Neural cell (in vitro differentiated cells): ENCODE results near the gene NR2F6. TPM values are rescaled to one million over a fixed set of nuclear protein-coding genes. Genes with fewer than 3 reads are reported as not detected.

Source experiments
- H2AFZ ChIP-seq: fragments of 200-600, 300-800 bp; sonication (generic), shearing (Covaris generic); 2 replicates; pipeline ENCODE4 v1.6.0; 2014; ENCODE audit warnings: low read depth, mild to moderate bottlenecking, antibody characterized with exemption, low read length, moderate library complexity
- H3F3A ChIP-seq: fragments of 200-600 bp; shearing (Covaris generic); 2 replicates; pipeline ENCODE4 v1.6.1; 2016; ENCODE audit warnings: mild to moderate bottlenecking, moderate library complexity, mixed read lengths, antibody characterized with exemption, low read length; ENCODE audit not compliant: insufficient read depth, poor library complexity, severe bottlenecking
- H3K27ac ChIP-seq: fragments of 200-600, 300-800 bp; sonication (generic), shearing (Covaris generic); 2 replicates; pipeline ENCODE4 v1.5.1; 2014; ENCODE audit warnings: mild to moderate bottlenecking, low read length, moderate library complexity
- H3K27me3 ChIP-seq: fragments of 300-800, 200-600 bp; sonication (generic), shearing (Covaris generic); 2 replicates; pipeline ENCODE4 v1.6.0; 2014; ENCODE audit warnings: mild to moderate bottlenecking, low read depth, low read length, moderate library complexity; ENCODE audit not compliant: insufficient read depth
- H3K36me3 ChIP-seq: fragments of 300-800, 200-600 bp; sonication (generic), shearing (Covaris generic); 2 replicates; pipeline ENCODE4 v1.5.1; 2014; ENCODE audit warnings: mild to moderate bottlenecking, antibody characterized with exemption, low read length, moderate library complexity; ENCODE audit not compliant: insufficient read depth
- H3K4me2 ChIP-seq: fragments of 300-800, 200-600 bp; sonication (generic), shearing (Covaris generic); 2 replicates; pipeline ENCODE4 v1.6.0; 2014; ENCODE audit warnings: mild to moderate bottlenecking, low read length
- H3K4me3 ChIP-seq: fragments of 300-800, 200-600 bp; sonication (generic), shearing (Covaris generic); 2 replicates; pipeline ENCODE4 v1.5.1; 2014; ENCODE audit warnings: mild to moderate bottlenecking, low read length, moderate library complexity
- H3K79me2 ChIP-seq: fragments of 200-600 bp; shearing (Covaris generic); replicated peaks from 2 replicates; pipeline ENCODE4 v1.6.0; 2014; ENCODE audit warnings: mild to moderate bottlenecking, low read length, moderate library complexity; ENCODE audit not compliant: insufficient read depth
- H3K9ac ChIP-seq: fragments of 300-800, 200-600 bp; sonication (generic), shearing (Covaris generic); 2 replicates; pipeline ENCODE4 v1.6.1; 2016; ENCODE audit warnings: mild to moderate bottlenecking, low read length, mixed read lengths
- H3K9me2 ChIP-seq: fragments of 200-600 bp; shearing (Covaris generic); 2 replicates; pipeline ENCODE4 v1.6.1; 2016; ENCODE audit warnings: mild to moderate bottlenecking, low read length, mixed read lengths; ENCODE audit not compliant: insufficient read depth
- H3K9me3 ChIP-seq: fragments of 200-600, 300-800 bp; sonication (generic), shearing (Covaris generic); 2 replicates; pipeline ENCODE4 v1.6.1; 2016; ENCODE audit warnings: mild to moderate bottlenecking, mixed run types, low read length, moderate library complexity, mixed read lengths
- H4K20me1 ChIP-seq: fragments of 200-600 bp; shearing (Covaris generic); 2 replicates; pipeline ENCODE4 v1.6.1; 2016; ENCODE audit warnings: mild to moderate bottlenecking, mixed run types; ENCODE audit not compliant: insufficient read depth
- EP300 ChIP-seq: fragments of 450-650 bp; conservative IDR thresholded peaks from 2 replicates; pipeline ENCODE4 v1.6.1; 2014; ENCODE audit warnings: antibody characterized with exemption, mild to moderate bottlenecking, moderate library complexity; ENCODE audit not compliant: poor library complexity, severe bottlenecking
- EZH2 ChIP-seq: fragments of 200-600, 300-800 bp; shearing (Covaris generic), sonication (generic); IDR thresholded peaks from 2 replicates; pipeline ENCODE4 v1.6.1; 2014; ENCODE audit warnings: antibody characterized with exemption, low read length, borderline replicate concordance, mild to moderate bottlenecking; ENCODE audit not compliant: insufficient read depth, poor library complexity, severe bottlenecking
- MXI1 ChIP-seq: fragments of 450-650 bp; conservative IDR thresholded peaks from 2 replicates; pipeline ENCODE4 v1.6.1; 2014; ENCODE audit warnings: antibody characterized with exemption, mild to moderate bottlenecking; ENCODE audit not compliant: poor library complexity, severe bottlenecking
- POLR2AphosphoS5 ChIP-seq: IDR thresholded peaks from 2 replicates; pipeline ENCODE4 v1.6.1; 2012
- RAD21 ChIP-seq: fragments of 450-650 bp; conservative IDR thresholded peaks from 2 replicates; pipeline ENCODE4 v1.6.1; 2014; ENCODE audit warnings: antibody characterized with exemption, mild to moderate bottlenecking, moderate library complexity
- REST ChIP-seq: IDR thresholded peaks from 2 replicates; pipeline ENCODE4 v1.6.1; 2012; ENCODE audit warnings: borderline replicate concordance
- SMC3 ChIP-seq: fragments of 450-650 bp; conservative IDR thresholded peaks from 2 replicates; pipeline ENCODE4 v1.6.1; 2014; ENCODE audit warnings: antibody characterized with exemption, mild to moderate bottlenecking, moderate library complexity; ENCODE audit not compliant: poor library complexity
- TAF1 ChIP-seq: IDR thresholded peaks from 2 replicates; pipeline ENCODE4 v1.6.1; 2012; ENCODE audit warnings: low read depth
- polyA plus RNA-seq: library from polyadenylated mRNA; depleted of rRNA; stranded (reverse); fragments of >200 nt; gene quantifications from 2 replicates; pipeline ENCODE4 v1.2.3, GENCODE V29; 2014
- TF ChIP-seq, protein P1 (sequence below): fragments of 450-650 bp; IDR thresholded peaks from 2 replicates; pipeline ENCODE4 v1.5.1; 2014; ENCODE audit warnings: antibody characterized with exemption, mild to moderate bottlenecking, moderate library complexity; ENCODE audit not compliant: poor library complexity, severe bottlenecking

The NR2F6 gene
- polyA plus RNA-seq, 1 donor from 2014 or later: 26.9 TPM

GRCh38 chr19:17286263-17286662 is 40.5 kb upstream of the NR2F6 start:
- Histone ChIP-seq H3K4me2 (no peak overlapping the region), H3K9me3 (no peaks in the 10 kb centered on the region), H3K27me3 (peaks cover 12% of the 10 kb centered on the region), H3K9ac (no peak overlapping the region), H3K9me2 (no peaks in the 10 kb centered on the region), H2AFZ (no peak overlapping the region), H3F3A (no peaks in the 10 kb centered on the region), H4K20me1 (no peaks in the 10 kb centered on the region), H3K79me2 (no peaks in the 10 kb centered on the region), H3K36me3 (no peaks in the 10 kb centered on the region), H3K27ac (no peak overlapping the region), H3K4me3 (no peak overlapping the region)
- TF ChIP-seq RAD21 (no peak), SMC3 (no peak), POLR2AphosphoS5 (no peak)

DNA sequence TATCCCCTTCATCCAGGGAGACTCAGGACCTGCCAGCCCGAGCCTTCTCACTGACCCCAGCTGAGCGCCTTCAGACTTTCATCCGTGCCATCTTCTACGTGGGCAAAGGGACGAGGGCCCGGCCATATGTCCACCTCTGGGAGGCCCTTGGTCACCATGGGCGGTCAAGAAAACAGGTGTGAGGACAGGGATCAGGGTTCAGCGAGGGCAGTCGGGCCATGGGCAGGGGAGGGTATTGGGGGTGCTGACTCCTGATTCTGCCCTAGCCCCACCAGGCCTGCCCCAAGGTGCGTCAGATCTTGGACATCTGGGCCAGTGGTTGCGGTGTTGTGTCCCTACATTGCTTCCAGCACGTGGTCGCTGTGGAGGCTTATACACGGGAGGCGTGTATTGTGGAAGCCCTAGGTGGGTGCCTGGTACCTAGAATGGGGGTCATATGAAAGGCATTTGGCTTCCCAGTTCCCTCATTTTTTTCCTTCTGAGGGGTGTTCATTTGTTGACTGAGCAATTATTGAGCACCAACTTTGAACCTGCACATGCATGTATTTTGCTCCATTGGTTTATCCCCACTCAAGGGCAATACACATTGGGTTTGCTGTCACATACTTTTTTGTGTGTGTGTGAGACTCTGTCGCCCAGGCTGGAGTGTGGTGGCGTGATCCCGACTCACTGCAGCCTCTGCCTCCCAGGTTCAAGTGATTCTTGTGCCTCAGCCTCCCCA is 39.9 kb upstream of the NR2F6 start:
- Histone ChIP-seq H3K27me3 (peaks cover 12% of the 10 kb centered on the region), H2AFZ (no peak overlapping the region), H3K4me3 (no peak overlapping the region), H3K9me2 (no peaks in the 10 kb centered on the region), H3K9ac (no peak overlapping the region), H4K20me1 (no peaks in the 10 kb centered on the region), H3K27ac (no peak overlapping the region), H3F3A (no peaks in the 10 kb centered on the region), H3K9me3 (no peaks in the 10 kb centered on the region), H3K79me2 (no peaks in the 10 kb centered on the region), H3K4me2 (no peak overlapping the region), H3K36me3 (no peaks in the 10 kb centered on the region)
- TF ChIP-seq EZH2 (no peak), TAF1 (no peak), SMC3 (no peak), MXI1 (no peak), POLR2AphosphoS5 (no peak), REST (no peak), RAD21 (no peak), EP300 (no peak)
- TF ChIP-seq, protein P1, sequence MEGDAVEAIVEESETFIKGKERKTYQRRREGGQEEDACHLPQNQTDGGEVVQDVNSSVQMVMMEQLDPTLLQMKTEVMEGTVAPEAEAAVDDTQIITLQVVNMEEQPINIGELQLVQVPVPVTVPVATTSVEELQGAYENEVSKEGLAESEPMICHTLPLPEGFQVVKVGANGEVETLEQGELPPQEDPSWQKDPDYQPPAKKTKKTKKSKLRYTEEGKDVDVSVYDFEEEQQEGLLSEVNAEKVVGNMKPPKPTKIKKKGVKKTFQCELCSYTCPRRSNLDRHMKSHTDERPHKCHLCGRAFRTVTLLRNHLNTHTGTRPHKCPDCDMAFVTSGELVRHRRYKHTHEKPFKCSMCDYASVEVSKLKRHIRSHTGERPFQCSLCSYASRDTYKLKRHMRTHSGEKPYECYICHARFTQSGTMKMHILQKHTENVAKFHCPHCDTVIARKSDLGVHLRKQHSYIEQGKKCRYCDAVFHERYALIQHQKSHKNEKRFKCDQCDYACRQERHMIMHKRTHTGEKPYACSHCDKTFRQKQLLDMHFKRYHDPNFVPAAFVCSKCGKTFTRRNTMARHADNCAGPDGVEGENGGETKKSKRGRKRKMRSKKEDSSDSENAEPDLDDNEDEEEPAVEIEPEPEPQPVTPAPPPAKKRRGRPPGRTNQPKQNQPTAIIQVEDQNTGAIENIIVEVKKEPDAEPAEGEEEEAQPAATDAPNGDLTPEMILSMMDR: no peak
